ENCODE data around the gene GAD2.
A peak's percentile ranks its signal among the peaks of the same experiment; 100 is the strongest.

Gene GAD2

DNA sequence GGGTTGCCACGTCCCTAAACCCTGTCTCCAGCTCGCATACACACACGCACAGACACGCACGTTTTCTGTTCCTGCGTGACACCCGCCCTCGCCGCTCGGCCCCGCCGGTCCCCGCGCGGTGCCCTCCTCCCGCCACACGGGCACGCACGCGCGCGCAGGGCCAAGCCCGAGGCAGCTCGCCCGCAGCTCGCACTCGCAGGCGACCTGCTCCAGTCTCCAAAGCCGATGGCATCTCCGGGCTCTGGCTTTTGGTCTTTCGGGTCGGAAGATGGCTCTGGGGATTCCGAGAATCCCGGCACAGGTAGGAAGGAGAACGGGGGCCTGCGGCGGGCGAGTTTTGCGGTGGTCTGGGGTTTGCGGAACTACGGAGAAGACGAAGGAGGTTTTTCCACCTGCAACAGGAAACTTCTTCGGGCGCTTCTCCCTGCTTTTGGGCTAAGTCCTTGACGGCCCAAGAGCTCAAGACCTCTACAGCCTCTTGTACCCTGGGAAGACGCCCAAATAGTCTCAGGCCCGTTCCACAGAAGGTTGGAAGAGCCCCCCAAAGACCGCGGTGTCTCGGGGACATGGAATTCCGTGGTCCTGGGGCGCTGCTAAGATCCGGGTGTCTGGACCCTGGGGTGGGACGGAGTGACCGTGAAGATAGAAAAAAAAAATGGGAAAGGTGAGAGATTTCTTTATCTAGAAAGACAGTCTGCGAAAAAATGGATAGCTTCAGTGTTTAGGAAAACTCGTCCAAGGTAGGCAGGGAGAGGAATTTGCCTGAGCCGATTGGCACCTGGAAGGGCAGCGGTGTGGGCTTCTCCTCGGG is at the start of gene GAD2:
Gene GAD2 (plus strand): TSS at position 190 of the 811 bp plus-strand sequence. CDS start 36 bp downstream, at position 226.
- peak; percentile 23 for DNase-seq

DNA sequence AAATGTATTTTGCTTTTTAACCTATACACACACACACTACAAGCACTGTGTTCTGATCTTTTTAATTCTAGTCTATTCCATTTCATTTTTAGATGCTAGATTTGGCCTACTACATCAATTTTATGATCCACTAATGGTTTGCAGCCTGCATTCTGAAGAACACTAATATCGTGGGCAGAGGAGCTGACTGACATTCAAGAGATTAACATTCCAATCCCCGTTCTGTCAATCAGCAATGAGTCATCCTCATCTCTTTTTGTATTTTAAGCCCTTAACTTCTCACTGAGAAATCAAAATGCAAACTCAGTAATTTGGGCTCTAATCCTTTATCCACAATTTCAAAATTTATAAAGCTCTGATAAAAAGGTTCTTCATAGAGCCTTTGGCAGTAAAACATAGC is 47.1 kb upstream of the GAD2 start:
- no peak for DNase-seq

- no peak for DNase-seq
Observed at GRCh38 chr10:26172131-26172530, 44.4 kb upstream of the GAD2 start.

- no peak for DNase-seq
Observed at GRCh38 chr10:26173837-26174236, 42.7 kb upstream of the GAD2 start.

DNA sequence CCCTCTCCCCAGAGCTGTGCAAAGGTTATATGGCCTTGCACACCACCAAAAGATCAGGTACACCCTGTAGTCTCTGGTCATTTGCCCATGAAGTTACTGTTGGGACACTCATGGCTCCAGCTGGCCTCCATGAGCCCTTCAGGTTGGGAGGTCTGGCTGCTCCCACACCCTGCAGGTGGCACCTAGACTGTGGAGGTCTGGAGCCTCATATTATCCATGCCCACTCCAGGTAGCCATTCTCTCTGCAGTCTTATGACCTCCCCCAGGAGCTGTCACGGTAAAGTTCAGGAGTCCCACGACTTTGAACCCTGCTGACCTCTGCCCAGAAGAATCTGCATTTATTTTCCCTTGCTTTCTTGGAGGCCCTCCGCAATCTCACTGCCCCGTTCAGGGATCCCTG is 39.2 kb upstream of the GAD2 start:
- no peak for DNase-seq

DNA sequence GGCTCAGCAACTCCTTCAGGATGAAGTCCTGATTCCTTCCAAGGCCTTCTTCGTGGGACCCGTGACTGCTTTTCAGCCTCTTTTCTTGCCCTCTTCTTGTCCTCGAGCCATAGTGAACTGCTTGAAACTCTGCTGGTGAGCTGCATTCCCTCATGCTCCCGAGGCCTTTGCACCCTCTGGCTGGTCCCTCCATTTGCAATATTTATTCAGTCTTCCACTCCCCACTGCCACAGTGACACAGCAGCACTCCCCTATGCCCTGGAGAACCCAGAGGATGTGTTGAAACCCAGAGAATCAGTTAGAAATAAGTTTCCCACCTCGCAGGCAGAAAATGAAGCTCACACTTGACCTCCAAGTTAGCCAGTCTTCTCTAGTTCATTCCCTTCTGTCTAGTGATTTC is 22.3 kb upstream of the GAD2 start:
- DNase-seq = no peak

- no peak for DNase-seq
Observed at GRCh38 chr10:26197248-26197647, 19.3 kb upstream of the GAD2 start.

DNA sequence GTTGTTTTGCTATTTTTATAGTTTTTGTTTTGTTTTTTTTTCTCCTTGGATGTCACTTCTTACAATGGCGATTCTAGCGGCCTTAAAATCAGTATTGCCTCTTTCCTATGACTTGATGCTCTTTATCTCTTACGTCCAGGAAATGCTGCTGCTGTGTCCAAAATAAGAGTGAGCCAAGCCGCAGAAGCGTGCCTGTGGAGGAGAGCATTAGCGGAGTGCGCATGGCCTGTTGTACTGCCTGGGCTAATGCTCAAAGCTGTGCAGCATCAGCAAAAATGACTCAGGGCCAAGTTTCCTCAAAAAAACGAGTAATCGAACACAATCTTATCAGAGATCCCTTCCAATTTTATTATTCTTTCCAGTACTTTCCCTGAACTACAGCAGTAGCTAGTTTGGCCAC is 18.5 kb upstream of the GAD2 start:
- no peak for DNase-seq

DNA sequence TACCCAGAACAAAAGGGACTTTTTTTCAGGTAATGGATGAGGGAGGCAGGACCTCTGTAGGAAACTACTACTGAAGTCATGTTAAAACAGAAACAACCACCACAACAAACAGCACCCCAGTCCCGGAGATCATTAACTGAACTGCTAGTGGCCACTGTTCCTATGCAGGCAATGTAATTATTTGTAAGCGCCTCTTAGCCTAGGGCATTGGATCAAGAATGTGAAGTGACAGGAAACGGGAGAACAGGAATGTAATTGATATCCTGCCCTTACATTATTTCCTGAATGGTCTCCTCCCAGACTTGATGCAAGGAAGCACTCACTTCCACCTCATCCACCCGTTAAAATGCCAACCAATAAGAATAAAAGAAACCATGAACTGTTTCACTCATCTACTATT is 16.7 kb upstream of the GAD2 start:
- DNase-seq = no peak

GRCh38 chr10:26205223-26205622 is 11.4 kb upstream of the GAD2 start:
- DNase-seq = no peak

DNA sequence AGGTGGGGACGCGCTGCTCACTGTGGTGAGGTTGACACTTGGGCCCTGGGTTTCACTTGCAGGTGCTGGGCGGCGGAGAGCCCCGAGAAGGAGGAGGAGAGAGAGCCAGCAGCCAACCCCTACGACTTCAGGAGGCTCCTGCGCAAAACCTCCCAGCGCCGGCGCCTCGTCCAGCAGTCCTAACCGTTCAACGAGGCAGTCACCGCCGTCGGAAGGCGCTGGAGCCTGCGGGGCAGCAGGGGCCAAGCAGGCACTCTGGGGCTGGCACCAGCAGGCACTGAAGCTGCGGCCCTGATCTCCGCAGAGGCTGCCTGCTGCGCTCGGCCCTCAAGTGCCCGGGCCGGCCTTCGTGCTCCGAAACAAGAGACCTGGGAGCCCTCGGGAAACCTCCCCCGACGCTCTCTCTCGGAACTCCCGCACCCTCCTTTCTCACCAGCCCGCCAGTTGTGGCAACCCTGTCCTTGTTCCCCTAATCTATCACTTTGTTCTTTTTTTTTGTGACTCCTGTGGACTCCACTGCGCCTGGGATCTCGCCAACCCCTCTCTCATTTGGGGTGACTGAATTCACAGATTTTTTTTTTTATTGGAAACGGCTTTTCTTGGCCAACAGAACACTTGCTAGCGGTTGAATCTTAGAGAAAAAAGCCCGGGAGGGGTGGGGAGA is 4.7 kb upstream of the GAD2 start:
- DNase-seq = no peak

DNA sequence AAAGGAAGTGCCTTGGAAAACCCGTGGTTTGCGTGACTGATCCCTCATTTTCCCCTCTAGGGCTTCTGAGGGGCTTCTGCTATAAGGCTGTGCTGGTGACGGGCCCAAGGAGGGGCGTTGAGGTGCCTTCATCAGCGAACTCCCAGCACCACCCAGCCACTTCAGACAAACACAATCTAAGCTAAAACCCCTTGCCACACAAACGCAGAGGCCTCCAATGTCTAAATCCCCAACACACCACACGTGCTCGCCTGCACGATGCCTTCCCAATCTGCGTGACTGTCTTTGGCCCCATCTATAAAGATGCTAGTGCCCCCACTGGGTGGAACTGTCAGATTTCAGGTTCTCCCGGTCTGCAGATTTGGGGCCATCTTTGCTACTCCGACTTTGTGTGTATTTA is 4.1 kb upstream of the GAD2 start:
- DNase-seq = no peak

- no peak for DNase-seq
Observed at GRCh38 chr10:26213157-26213800, 3.3 kb upstream of the GAD2 start.

GRCh38 chr10:26214004-26214403 is 2.6 kb upstream of the GAD2 start:
- no peak for DNase-seq

DNA sequence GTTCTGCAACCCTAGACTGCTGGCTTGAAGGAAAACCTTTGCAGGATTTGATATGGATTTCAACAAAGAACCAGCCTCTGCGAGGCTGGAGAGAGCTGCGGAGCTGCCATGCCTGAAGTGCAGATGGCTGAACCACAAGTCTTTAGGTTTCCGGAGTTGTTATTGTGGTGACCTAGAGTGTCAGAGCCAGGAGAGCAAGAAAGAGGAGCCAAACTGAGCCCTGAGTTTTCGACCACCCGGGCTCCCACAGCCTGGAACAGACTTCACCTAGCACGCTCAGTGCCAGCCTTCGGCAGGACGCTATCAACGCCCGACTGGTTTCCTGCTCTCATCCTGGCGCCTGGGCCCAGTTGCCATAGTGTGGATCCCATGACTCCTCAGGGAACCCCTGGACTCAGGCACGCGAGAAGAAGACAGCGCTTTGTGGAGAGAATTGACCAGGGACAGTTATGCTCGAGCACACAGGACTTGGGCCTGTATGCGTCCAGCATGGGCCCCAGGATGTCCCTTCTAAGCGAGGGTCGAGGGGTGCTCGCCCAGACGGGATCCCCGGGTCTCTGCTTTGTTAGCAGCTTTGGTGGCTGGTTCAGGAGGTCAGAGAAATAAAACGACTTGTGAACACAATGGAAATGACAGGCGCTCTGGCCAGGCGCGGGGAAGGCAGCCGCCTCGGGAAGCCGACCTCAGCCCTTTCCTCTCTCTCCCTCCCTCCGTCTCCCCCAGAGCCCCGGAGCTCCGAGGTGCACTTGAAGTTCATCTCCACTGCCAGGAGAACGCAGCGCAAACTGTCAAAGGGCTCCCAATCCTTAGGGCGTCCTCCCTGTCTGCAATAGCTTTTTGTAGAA is 1.8 kb upstream of the GAD2 start:
- DNase-seq = no peak

GRCh38 chr10:26215396-26215934 is 1.1 kb upstream of the GAD2 start:
- peak; percentile 21 for DNase-seq

- peak; percentile 59 for DNase-seq
Observed at GRCh38 chr10:26215935-26216584, 514 bp upstream of the GAD2 start.

DNA sequence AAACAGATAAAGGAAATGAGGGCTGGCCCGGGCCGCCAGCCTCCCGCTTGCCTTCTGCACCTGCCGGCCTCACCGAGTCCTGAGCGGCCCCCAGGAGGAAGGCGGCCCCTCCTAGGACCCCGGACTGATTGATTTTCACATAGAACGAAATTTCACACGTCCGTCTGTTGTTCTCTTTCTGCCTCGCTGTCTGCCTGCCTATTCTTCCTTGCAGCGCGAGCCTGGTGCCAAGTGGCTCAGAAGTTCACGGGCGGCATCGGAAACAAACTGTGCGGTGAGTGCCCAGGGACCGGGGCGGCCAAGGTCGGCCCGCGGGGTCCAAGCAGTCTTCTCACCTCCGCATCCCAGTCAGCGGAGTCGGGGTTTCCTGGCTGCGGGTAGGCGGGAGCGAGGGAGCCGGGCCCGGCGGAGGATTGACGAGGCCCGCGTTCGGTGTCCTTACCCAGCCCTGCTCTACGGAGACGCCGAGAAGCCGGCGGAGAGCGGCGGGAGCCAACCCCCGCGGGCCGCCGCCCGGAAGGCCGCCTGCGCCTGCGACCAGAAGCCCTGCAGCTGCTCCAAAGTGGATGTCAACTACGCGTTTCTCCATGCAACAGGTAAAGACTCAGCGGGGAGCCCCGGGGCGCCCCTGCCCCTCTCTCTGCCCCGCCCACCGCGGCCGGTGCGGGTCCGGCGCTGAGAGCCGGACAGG is 967 bp downstream of the GAD2 start:
- DNase-seq = peak; percentile 25

GRCh38 chr10:26219676-26220075 is 3.1 kb downstream of the GAD2 start:
- DNase-seq = no peak

GRCh38 chr10:26220901-26221300 is 4.3 kb downstream of the GAD2 start:
- DNase-seq = no peak

- no peak for DNase-seq
Observed at GRCh38 chr10:26221541-26221940, 5.0 kb downstream of the GAD2 start.

DNA sequence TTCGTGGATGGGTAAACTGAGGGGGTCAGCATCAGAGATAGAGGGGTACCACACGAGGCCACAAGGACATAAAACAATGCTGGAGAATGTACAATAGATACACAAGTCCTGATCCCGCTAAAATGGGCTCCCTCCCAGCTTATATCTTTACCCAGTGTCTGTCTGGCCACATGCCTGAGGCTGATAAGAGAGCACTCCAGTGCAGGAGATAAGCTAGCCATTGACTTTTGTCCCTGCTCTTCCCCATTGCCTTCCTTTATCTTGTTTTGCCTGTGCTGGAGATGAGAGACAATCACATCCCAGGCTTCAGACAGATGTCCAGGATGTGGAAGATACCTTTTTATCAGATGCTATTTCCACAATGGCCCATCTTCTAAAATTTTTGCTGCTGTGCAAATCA is 6.0 kb downstream of the GAD2 start:
- DNase-seq = no peak

Data from stimulated activated CD8-positive, alpha-beta memory T cell treated with anti-CD3 and anti-CD28 coated beads, Interleukin-4, amount 100 ng/mL, for 48 hours (primary cell).